Non-pigmented ciliary epithelial cell (primary cell): ENCODE results near the gene GLCCI1.

Experiments used
- DNase-seq: peaks from one replicate; pipeline ENCODE4 v3.0.0-alpha.2; 2010; ENCODE audit warnings: low read depth

GLCCI1 gene

GRCh38 chr7:8103282-8103681 lies 134.7 kb downstream of the GLCCI1 start:
- DNase-seq, result no peak

- no peak for DNase-seq
Measured at GRCh38 chr7:8105449-8106095, 137.0 kb downstream of the GLCCI1 start.

GRCh38 chr7:8109196-8110022 lies 140.8 kb downstream of the GLCCI1 start:
- peak; percentile 27 for DNase-seq

- DNase-seq, result no peak
Measured at GRCh38 chr7:8111282-8111960, 142.8 kb downstream of the GLCCI1 start.

- no peak for DNase-seq
Measured at GRCh38 chr7:8112685-8113084, 144.1 kb downstream of the GLCCI1 start.

GRCh38 chr7:8113184-8113583 lies 144.6 kb downstream of the GLCCI1 start:
- DNase-seq, result no peak

- DNase-seq, result no peak
Measured at GRCh38 chr7:8114175-8114574, 145.6 kb downstream of the GLCCI1 start.

- no peak for DNase-seq
Measured at GRCh38 chr7:8115547-8116402, 147.2 kb downstream of the GLCCI1 start.

GRCh38 chr7:8117195-8117594 lies 148.6 kb downstream of the GLCCI1 start:
- DNase-seq, result no peak

GRCh38 chr7:8119262-8119661 lies 150.7 kb downstream of the GLCCI1 start:
- no peak for DNase-seq

GRCh38 chr7:8120390-8121058 lies 151.9 kb downstream of the GLCCI1 start:
- no peak for DNase-seq

- no peak for DNase-seq
Measured at GRCh38 chr7:8121243-8121642, 152.6 kb downstream of the GLCCI1 start.

GRCh38 chr7:8125680-8126444 lies 157.3 kb downstream of the GLCCI1 start:
- no peak for DNase-seq

- DNase-seq, result no peak
Measured at GRCh38 chr7:8126601-8127167, 158.1 kb downstream of the GLCCI1 start.

- DNase-seq, result no peak
Measured at GRCh38 chr7:8128449-8129317, 160.1 kb downstream of the GLCCI1 start.

- no peak for DNase-seq
Measured at GRCh38 chr7:8129318-8129659, 160.7 kb downstream of the GLCCI1 start.

GRCh38 chr7:8130663-8131062 lies 162.1 kb downstream of the GLCCI1 start:
- DNase-seq, result no peak

GRCh38 chr7:8131694-8132605 lies 163.4 kb downstream of the GLCCI1 start:
- DNase-seq, result no peak
